Fibroblast of skin of back (primary cell): Measurements from ENCODE around the gene APOOL.

ENCODE experiments used
- DNase-seq: peaks from one replicate; pipeline ENCODE4 v3.0.0-alpha.2; 2013

APOOL gene

DNA sequence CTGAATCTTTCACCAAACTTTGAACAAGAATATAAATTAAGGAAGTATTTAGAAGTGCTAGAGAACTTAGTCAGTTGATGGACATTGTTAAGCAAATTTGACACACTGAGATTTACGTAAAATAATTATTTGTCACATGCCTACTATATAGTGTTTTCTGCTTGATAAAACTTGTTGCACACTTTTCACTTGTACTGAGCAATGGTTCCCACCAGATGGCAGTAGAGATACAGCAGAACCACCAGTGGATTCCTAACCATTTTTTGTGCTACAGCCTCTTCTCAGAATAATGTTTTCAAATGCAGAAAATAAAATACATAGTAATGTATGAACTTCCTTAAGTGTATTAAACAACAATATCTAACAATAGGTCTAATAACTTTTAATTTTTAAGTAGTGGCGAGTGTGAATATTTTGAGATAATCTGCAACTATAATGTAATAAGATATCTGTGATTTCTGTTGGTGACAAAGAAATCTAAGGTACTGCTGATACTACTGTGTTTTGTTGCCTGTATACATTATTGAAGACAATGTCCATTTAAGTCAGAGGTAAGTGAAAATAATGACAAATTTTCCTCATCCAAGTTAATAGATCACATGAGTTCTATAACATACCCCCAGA, 81.2 kb downstream of the APOOL start:
- peak; percentile 18 for DNase-seq

DNA sequence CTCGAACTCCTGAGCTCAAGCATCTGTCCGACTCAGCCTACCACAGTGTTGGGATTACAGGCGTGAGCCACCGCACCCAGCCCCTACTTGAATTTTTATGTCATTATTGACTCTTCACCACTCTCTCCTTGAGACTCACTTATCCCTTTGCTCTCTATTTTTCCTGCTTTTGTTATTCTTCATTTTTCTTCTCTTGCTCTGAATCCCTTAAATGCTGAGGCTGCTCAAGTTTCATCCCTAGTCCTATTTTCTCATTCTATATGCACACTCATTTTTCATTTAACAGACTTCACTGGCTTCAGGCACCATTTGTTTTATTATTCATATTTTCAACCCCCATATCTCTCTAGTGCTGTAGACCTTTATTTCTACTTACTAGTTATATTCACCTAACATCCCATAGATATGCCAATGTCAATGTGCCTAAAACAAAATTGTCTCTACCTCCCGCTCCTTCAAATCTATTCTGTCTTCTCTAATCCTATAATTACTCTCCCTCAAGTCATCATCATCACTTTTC, 85.7 kb downstream of the APOOL start:
- DNase-seq: no peak

DNA sequence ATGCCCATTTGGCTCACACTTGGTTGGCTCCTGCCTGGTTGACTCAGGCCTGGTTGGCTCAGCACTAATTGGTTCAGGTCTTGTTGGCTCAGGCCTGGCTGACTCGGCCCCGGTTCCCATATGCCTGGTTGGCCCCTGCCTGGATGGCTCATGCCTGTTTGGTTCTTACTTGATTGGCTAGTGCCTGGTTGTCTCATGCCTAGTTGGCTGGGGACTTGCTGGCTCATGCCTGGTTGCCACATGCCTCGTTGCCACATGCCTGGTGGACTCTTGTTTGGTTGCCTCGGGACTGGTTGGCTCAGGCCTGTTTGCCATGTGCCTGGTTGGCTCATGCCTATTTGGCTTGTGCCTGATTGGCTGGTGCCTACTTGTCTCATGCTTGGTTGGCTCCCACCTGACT, 103.7 kb downstream of the APOOL start:
- no peak for DNase-seq

DNA sequence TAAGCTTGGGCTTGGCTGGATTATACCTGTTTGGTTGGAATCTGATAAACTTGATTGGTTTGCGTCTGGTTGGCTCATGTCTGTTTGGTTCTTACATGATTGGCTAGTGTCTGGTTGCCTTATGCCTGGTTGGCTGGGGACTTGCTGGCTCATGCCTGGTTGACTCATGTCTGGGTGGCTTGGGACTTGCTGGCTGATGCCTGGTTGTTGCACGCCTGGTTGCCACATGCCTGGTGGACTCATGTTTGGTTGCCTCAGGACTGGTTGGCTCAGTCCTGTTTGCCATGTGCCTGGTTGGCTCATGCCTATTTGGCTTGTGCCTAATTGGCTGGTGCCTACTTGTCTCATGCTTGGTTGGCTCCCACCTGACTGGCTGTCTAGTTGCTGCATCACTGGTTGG, 104.5 kb downstream of the APOOL start:
- DNase-seq: no peak

DNA sequence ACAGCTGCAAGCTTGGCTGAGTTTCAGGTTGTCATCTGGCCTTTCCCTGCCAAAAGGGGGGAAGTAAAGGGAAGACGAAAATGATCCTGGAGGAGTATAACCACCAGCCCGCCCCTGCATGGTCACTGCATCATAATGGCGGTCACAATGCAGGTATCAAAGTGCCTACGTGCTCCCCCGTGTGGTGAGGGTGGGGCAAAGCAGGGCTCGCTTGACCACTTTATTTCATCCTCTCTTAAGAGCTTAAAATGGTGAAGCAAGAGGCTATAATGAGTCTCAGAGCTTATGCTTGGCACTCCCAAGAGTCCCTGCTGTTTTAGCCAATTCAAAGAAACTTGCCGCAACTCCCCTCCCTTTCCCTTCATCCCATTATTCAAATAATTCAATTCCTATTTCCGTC, 105.6 kb downstream of the APOOL start:
- no peak for DNase-seq

DNA sequence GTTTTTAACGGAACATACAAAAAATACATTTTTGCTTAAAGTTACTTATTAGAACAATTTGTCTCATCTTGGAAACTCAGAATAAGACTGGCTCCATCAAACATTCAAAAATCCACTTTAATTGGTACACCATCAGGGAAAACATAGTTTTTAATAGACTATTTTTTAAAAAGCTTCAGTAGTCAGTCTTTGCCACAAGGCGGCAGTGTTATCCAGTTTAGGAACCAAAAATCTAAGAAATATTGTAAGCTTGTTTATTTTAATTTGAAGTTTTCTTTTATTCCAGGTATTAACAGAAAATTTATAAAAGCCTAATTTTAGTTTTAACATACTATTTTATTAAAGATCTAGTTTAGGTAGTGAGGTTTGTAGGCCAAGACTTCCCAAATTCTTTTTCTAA, 107.7 kb downstream of the APOOL start:
- no peak for DNase-seq

DNA sequence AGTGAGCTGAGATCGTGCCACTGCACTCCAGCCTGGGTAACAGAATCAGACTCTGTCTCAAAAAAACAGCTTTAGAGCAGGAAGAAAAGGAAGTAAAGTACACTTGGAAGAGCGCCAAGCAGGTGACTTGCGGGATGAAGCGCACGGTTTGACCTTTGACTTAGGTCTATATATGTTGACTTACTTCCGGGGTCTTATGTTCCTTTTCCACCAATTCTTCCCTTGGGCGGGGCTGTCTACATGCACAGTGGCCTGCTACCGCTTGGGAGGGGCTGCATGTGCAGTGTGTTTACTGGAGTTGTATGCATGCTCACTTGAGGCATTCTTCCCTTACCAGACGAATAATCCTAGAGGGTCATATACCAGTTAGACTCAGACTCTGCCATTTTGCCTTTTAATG, 108.6 kb downstream of the APOOL start:
- DNase-seq: no peak

DNA sequence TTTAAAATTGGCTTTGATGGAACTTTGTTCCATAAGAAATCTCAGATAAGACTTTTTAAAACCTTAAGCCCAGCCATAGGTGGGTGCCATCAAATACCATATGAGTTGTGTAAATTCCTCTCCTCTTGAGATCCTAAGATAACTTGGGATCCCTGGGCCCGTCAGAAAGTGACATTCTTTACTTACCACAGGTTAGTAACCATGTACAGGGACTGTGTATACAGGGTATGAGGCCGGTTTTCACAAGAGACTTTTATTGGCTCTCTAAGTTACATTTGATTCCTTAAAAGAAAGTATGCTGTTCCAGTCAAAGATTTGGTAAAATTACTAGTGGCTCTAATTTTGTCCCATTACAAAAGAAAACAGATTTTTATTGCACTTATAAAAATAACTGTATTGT, 110.1 kb downstream of the APOOL start:
- no peak for DNase-seq

DNA sequence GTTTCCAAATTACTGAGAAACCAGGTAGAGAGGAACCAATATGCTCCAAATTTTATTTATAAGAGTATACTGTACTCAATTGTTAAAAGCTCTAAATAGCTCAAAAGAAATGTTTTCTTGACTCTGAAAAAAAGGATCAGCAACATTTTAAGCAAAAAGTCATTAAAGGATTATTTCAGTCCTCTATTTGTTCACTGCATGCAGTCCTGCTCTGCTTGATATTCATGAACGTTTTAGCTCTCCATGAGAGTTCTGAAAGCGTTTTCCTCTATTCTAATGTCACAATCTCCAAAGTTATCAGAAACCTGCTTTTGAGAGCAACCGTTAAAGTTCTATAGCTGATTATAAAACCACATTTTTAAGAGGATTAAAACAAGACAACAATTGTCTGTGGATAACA, 110.5 kb downstream of the APOOL start:
- no peak for DNase-seq

DNA sequence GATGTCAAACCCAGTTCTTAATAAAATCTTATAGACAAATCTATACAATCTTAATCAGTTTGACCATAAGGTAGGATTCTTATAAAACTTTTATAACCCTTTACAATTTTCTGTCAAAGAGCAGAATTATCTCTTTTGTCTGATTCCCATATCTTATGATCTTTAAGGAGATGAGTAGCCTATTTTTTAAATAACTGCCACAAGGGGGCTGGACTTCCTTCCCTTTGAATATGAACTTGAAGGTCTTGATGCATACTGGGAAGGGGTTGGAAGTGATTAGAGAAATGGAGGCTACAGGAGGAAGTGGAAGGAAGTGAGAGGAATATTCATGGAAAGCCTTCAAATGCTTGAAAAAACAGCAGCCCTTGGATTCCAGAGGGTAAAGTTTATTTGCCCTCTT, 111.1 kb downstream of the APOOL start:
- no peak for DNase-seq

DNA sequence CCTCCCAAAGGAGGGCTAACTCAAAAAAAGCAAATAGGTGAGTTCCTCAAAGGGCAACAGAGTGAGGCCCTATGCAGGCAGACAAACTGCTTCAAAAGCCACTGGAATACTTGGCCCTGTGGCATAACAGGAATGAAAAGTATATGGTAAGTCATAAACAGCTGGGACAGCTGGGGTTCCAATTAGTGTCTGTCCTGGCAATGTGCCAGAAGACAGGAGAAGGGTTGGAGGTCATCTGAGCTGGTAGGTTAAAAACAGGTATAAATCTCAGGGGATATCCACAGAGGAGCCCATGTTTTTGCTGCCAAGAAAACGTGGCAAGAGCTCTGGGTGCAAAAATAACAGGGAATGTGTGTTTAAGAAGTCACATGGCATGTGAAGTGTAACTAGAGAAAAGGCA, 111.6 kb downstream of the APOOL start:
- no peak for DNase-seq

DNA sequence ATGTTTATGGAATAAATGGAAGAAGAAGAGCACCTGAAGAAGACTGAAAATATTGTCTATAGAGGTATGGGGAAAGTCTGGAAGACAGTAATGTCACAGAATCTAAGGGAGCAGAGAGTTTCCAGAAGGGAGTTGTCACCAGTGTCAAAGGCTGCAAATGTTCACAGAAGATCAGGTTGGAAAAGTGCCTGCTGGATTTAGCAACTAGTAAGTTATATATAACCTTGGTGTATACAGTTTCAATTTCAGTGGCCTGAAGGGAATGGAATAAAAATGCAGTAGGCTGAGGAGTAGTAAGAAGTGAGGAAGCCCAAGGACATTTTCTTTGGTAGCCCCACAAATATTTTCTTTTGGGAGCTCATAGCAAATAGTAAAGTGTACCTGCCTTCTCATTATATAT, 132.7 kb downstream of the APOOL start:
- DNase-seq: no peak

DNA sequence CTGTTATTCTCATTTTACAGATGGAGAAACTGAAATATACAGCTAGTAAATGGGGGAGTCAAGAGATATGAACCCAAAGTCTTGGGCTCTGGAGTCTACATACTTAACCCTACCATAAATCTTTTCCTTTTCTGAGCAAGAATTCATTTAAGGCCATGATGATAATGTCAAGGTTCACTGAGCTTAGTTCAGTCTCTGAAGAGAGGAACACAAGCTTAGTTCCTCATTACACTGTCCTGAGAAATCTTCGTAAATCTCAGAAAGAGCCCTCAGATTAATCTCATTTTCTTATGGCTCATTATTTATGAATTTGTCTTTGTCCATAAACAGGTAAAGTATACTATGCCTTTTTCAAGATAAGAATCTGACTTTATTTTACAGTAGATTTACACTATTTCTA, 135.7 kb downstream of the APOOL start:
- DNase-seq: no peak

DNA sequence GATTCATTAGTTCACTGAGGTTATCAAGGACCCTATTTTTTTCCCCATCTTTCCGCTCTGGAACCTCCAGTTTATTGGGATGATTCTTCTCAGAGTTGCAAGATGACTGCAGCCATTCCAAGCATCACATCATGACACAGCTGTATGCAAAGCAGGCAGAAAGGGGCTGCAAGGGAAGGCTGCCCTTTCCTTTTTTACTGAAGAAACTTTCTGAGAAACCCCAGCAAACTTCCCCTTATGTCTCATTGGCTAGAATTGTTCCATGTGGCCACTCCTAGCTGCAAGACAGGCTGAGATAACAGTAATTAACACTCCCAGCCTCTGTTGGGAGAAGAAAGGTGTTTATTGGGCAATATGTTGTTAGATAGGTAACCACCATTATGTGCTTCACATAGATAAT, 137.3 kb downstream of the APOOL start:
- DNase-seq: no peak
